ENCODE measurements around the gene RYR2.

The RYR2 gene

GRCh38 chr1:237211031-237211430 lies 169.0 kb downstream of the RYR2 start:
- no peaks in the 10 kb centered on the region for H3K79me2 ChIP-seq (ENCODE audit: insufficient read depth, low read length)
- H3K9me2 ChIP-seq (ENCODE audit: low read depth, low read length), result no peaks in the 10 kb centered on the region
- no peak overlapping the region for H3K27ac ChIP-seq (ENCODE audit: low read depth, low read length, poor library complexity, severe bottlenecking)
- no peaks in the 10 kb centered on the region for H3K36me3 ChIP-seq (ENCODE audit: insufficient read depth, low read length)
- H3K4me3 ChIP-seq (ENCODE audit: low read depth, low read length, poor library complexity, severe bottlenecking), result no peak overlapping the region
- H3K27me3 ChIP-seq (ENCODE audit: insufficient read depth, low read length), result no peaks in the 10 kb centered on the region
- H3K9me3 ChIP-seq (ENCODE audit: low read length), result no peaks in the 10 kb centered on the region
- H4K20me1 ChIP-seq (ENCODE audit: insufficient read depth, low read length), result no peaks in the 10 kb centered on the region
- no peak overlapping the region for H3K9ac ChIP-seq (ENCODE audit: low read length)
- no peak for TF ChIP-seq CTCF (IDR thresholded peaks at IDR 0.05; ENCODE audit: low read length)
- no peak for TF ChIP-seq EZH2 (IDR thresholded peaks at IDR 0.05; ENCODE audit: borderline replicate concordance, low read length)
- H3K4me1 ChIP-seq (ENCODE audit: insufficient read depth, low read length, severe bottlenecking), result no peaks in the 10 kb centered on the region
- H3K4me2 ChIP-seq (ENCODE audit: low read length), result no peak overlapping the region
- H3F3A ChIP-seq (ENCODE audit: insufficient read depth, low read length), result no peaks in the 10 kb centered on the region
- no peak overlapping the region for H2AFZ ChIP-seq (ENCODE audit: low read length)

GRCh38 chr1:237211540-237211939 lies 169.6 kb downstream of the RYR2 start:
- Histone ChIP-seq H3K4me1 (ENCODE audit: insufficient read depth, low read length, severe bottlenecking) (no peaks in the 10 kb centered on the region), H3K4me3 (ENCODE audit: low read depth, low read length, poor library complexity, severe bottlenecking) (no peak overlapping the region), H3K27me3 (ENCODE audit: insufficient read depth, low read length) (no peaks in the 10 kb centered on the region), H3K27ac (ENCODE audit: low read depth, low read length, poor library complexity, severe bottlenecking) (no peak overlapping the region), H2AFZ (ENCODE audit: low read length) (no peak overlapping the region), H4K20me1 (ENCODE audit: insufficient read depth, low read length) (no peaks in the 10 kb centered on the region), H3K9ac (ENCODE audit: low read length) (no peak overlapping the region), H3K79me2 (ENCODE audit: insufficient read depth, low read length) (no peaks in the 10 kb centered on the region), H3K36me3 (ENCODE audit: insufficient read depth, low read length) (no peaks in the 10 kb centered on the region), H3K9me3 (ENCODE audit: low read length) (no peaks in the 10 kb centered on the region), H3F3A (ENCODE audit: insufficient read depth, low read length) (no peaks in the 10 kb centered on the region), H3K9me2 (ENCODE audit: low read depth, low read length) (no peaks in the 10 kb centered on the region), H3K4me2 (ENCODE audit: low read length) (no peak overlapping the region)
- TF ChIP-seq EZH2 (IDR thresholded peaks at IDR 0.05; ENCODE audit: borderline replicate concordance, low read length) (no peak), CTCF (IDR thresholded peaks at IDR 0.05; ENCODE audit: low read length) (no peak)

- Histone ChIP-seq H3K9me3 (ENCODE audit: low read length) (no peaks in the 10 kb centered on the region), H4K20me1 (ENCODE audit: insufficient read depth, low read length) (no peaks in the 10 kb centered on the region), H3K79me2 (ENCODE audit: insufficient read depth, low read length) (no peaks in the 10 kb centered on the region), H3K27me3 (ENCODE audit: insufficient read depth, low read length) (no peaks in the 10 kb centered on the region), H3K27ac (ENCODE audit: low read depth, low read length, poor library complexity, severe bottlenecking) (no peak overlapping the region), H3K4me3 (ENCODE audit: low read depth, low read length, poor library complexity, severe bottlenecking) (no peak overlapping the region), H3K4me1 (ENCODE audit: insufficient read depth, low read length, severe bottlenecking) (no peaks in the 10 kb centered on the region), H2AFZ (ENCODE audit: low read length) (no peak overlapping the region), H3K9ac (ENCODE audit: low read length) (no peak overlapping the region), H3K4me2 (ENCODE audit: low read length) (no peak overlapping the region), H3F3A (ENCODE audit: insufficient read depth, low read length) (no peaks in the 10 kb centered on the region), H3K36me3 (ENCODE audit: insufficient read depth, low read length) (no peaks in the 10 kb centered on the region), H3K9me2 (ENCODE audit: low read depth, low read length) (no peaks in the 10 kb centered on the region)
- TF ChIP-seq CTCF (IDR thresholded peaks at IDR 0.05; ENCODE audit: low read length), result no peak
These were observed 178.0 kb downstream of the RYR2 start for GRCh38 chr1:237219751-237220642.
